ENCODE results near the gene MAP3K6.

MAP3K6 gene

DNA sequence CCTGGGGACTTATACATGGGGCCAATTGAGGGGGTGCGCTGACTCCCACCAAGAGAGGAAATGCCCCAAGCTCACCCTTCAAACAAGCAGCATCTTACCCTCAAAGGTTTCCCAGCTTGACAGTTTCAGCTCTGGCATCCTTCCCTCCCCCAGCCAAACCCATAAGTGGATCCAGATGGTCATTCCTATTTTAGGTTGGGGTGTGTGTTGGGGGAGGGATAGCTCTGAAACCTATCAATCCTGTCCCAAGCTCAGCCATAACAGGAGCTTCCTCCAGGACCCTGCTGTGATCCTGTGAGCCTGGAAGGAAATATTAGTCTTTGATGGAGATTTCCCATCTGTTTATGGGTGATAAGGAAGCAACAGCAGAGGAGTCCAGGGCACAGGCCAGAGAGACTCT lies 48.2 kb downstream of the MAP3K6 start:
- DNase-seq (ENCODE audit: low read depth): no peak
- TF ChIP-seq, protein P1, sequence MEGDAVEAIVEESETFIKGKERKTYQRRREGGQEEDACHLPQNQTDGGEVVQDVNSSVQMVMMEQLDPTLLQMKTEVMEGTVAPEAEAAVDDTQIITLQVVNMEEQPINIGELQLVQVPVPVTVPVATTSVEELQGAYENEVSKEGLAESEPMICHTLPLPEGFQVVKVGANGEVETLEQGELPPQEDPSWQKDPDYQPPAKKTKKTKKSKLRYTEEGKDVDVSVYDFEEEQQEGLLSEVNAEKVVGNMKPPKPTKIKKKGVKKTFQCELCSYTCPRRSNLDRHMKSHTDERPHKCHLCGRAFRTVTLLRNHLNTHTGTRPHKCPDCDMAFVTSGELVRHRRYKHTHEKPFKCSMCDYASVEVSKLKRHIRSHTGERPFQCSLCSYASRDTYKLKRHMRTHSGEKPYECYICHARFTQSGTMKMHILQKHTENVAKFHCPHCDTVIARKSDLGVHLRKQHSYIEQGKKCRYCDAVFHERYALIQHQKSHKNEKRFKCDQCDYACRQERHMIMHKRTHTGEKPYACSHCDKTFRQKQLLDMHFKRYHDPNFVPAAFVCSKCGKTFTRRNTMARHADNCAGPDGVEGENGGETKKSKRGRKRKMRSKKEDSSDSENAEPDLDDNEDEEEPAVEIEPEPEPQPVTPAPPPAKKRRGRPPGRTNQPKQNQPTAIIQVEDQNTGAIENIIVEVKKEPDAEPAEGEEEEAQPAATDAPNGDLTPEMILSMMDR (conservative IDR thresholded peaks at IDR 0.05; ENCODE audit: low read depth, low read length): no peak
- H3K4me3 ChIP-seq (ENCODE audit: low read depth, low read length): no peak overlapping the region

DNA sequence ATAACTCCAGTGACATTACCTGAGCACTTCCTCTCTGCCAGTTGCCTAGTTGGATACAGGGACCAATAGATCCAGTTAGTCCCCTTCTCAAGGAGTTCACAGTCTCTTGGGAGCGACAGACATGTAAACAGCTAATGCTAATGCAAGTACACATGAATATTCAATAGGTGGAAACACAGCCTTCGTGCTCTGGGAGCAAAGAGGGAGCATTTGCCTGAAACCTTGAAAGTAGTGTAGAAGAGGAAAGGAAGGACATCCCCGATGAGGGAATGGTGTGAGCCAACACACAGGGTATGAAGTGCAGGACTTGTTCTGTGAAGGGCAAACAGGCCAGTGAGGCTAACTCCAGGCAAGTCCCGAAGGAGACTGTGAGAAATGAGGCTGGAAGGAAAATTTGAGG lies 48.6 kb downstream of the MAP3K6 start:
- no peak overlapping the region for H3K4me3 ChIP-seq (ENCODE audit: low read depth, low read length)
- DNase-seq (ENCODE audit: low read depth): no peak
- TF ChIP-seq, protein P1 (conservative IDR thresholded peaks at IDR 0.05; ENCODE audit: low read depth, low read length): no peak

DNA sequence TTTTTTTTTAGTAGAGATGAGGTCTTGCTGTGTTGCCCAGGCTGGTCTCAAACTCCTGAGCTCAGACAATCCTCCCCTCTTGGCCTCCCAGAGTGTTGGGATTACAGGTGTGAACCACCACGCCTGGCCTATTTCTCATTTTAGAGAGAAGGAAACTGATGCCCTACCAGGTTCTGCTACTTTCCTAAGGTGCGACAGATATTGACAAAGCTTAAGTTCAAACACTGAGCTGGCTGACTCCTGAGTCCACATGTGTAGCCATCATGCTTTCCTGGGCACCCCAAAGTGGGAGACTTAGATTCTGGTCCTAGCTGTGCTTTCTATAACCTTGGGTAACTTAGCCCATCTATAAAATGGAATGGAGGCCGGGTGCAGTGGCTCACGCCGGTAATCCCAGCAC lies 49.9 kb downstream of the MAP3K6 start:
- TF ChIP-seq, protein P1 (conservative IDR thresholded peaks at IDR 0.05; ENCODE audit: low read depth, low read length): no peak
- no peak for DNase-seq (ENCODE audit: low read depth)
- H3K4me3 ChIP-seq (ENCODE audit: low read depth, low read length): no peak overlapping the region

DNA sequence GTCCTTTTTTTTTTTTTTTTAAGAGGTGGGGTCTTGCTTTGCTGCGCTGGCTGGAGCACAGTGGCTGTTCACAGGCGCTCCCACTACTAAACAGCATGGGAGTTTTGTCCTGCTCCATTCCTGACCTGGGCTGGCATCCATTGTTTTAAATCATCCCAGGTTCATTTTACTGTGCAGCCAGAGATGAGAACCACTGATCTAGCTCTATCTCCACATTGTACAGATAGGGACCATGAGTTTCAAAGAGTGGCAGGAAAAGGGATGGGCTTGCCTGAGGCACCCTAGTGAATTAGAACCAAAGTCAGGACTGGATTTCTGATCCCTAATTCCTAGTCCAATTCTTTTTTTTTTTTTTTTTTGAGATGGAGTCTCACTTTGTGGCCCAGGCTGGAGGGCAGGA lies 52.0 kb downstream of the MAP3K6 start:
- TF ChIP-seq, protein P1 (conservative IDR thresholded peaks at IDR 0.05; ENCODE audit: low read depth, low read length): no peak
- no peak overlapping the region for H3K4me3 ChIP-seq (ENCODE audit: low read depth, low read length)
- no peak for DNase-seq (ENCODE audit: low read depth)

DNA sequence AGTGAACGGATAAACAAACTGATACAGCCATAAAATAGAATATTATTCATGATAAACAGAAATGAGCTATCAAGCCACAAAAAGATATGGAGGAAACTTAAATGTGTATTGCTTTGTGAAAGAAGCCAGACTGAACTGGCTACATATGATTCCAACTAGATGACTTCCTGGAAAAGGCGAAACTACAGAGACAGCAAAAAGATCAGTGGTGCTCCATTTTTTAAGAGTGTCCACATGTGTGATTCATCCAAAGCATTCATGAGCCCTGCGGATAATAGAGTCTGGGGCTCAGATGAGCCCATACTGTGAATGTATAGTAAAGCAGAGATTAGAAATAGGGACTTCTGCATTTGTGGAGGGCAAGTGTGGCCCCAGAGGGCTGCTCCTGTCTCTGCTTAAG lies 52.6 kb downstream of the MAP3K6 start:
- no peak overlapping the region for H3K4me3 ChIP-seq (ENCODE audit: low read depth, low read length)
- DNase-seq (ENCODE audit: low read depth): no peak
- TF ChIP-seq, protein P1 (conservative IDR thresholded peaks at IDR 0.05; ENCODE audit: low read depth, low read length): no peak

DNA sequence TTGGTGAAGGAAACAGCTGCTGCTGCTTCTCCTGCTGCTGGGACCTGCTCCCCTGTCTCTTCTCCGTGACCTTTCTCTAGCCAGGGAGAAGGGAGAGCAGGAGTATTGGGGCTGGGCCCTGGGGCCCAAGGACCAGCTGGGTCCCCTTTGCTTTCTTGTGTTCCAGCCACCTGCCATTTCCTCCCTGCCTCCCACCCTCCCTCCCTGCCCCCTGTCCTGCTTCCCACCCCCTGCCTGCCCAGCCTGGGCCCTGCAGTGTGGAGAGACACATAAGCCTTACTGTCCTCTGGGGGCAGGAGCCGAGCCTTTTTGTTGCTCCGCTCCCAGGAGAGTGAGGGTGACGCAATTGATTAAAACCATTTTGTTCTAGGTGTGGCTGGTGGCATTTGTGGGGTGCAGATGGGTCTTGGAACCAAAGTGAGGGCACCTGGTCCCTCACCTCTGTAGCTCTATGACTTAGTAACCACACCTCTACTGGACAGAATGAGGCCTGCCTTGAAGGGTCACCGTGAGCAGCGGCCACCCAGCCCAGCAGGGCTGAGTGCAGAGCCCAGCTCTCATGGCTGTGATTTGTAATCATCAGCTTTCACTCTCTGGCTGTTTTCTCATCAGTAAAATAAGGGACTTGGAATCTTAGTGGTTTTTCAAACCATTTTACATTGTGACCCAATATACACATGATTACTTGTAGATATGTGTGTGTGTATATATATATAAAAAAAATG lies 58.7 kb downstream of the MAP3K6 start:
- H3K4me3 ChIP-seq (ENCODE audit: low read depth, low read length): no peak overlapping the region
- TF ChIP-seq, protein P1 (conservative IDR thresholded peaks at IDR 0.05; ENCODE audit: low read depth, low read length): no peak
- no peak for DNase-seq (ENCODE audit: low read depth)

Measured in choroid plexus epithelial cell (primary cell).